RPMI7951 (cell line): ENCODE measurements around the gene CHEK1. TPM values are rescaled to one million over a fixed set of nuclear protein-coding genes. Genes with fewer than 3 reads are reported as not detected.
"Not testable (repeated sequence)": the region's sequence is repeated elsewhere in the genome, so short reads cannot be mapped to it uniquely, and the experiment has no call there.

ENCODE experiments used
- DNase-seq: peaks from one replicate; pipeline ENCODE4 v3.0.0-alpha.2; 2012; ENCODE audit warnings: low read depth
- total RNA-seq: library from RNA; depleted of rRNA; stranded (reverse); fragments of >200 nt; shearing (Covaris generic); gene quantifications from 2 replicates; pipeline ENCODE4 v1.2.3, GENCODE V29; 2014; rRNA removed

Gene CHEK1
- total RNA-seq, 1 experiment from 2014 or later = 82.9 TPM

DNA sequence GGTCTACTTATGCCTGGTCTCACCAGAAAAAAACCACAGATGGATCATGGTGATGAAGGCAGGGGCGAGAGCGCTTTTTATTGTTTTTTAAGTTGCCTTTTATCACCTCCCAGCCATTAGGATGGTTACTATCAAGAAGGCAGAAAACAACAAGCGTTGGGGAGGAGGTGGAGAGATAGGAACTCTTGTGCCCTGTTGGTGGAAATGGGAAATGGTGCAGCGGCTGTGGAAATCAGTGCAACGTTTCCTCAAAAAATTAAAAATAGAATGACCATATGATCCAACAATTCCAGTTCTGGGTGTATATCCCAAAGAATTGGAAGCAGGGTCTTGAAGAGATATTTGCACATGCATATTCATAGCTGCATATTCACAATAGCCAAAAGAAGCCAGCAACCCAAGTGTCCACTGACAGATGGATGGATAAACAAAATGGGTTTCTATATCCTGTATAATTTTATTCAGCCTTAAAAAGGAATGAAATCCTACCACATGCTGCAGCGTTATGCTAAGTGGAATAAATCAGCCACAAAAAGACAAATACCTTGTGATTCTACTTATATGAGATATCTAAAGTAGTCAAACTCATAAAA lies 76.2 kb downstream of the CHEK1 start:
- no peak for DNase-seq

GRCh38 chr11:125701858-125702621 lies 77.1 kb downstream of the CHEK1 start:
- DNase-seq = no peak

DNA sequence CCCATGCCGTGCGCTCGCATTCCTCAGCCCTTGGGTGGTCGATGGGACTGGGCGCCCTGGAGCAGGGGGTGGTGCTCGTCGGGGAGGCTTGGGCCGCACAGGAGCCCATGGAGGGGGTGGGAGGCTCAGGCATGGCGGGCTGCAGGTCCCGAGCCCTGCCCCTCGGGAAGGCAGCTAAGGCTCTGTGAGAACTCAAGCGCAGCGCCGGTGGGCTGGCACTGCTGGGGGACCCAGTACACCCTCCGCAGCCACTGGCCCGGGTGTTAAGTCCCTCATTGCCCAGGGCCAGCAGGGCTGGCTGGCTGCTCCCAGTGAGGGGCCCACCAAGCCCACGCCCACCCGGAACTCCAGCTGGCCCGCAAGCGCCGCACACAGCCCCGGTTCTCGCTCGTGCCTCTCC lies 79.7 kb downstream of the CHEK1 start:
- not testable (repeated sequence) for DNase-seq

- peak; percentile 85 for DNase-seq
Measured at GRCh38 chr11:125720781-125721180, 95.8 kb downstream of the CHEK1 start.

GRCh38 chr11:125724125-125724524 lies 99.2 kb downstream of the CHEK1 start:
- peak; percentile 36 for DNase-seq

Other genes with a start within 250 kb of the CHEK1 start
- gene FEZ1, start 128.9 kb upstream of the CHEK1 start, total RNA-seq = 59.4 and 61.4 TPM in 2 replicates
- 112 and 113 TPM in 2 replicates for gene EI24, start 55.7 kb upstream of the CHEK1 start, total RNA-seq
- gene STT3A, start 32.3 kb upstream of the CHEK1 start, total RNA-seq = 192 and 276 TPM in 2 replicates
- 0.59 TPM in 1 of 2 replicates, not detected in the other for gene ACRV1, start 55.7 kb downstream of the CHEK1 start, total RNA-seq
- not detected in 2 replicates for gene PATE1, start 121.1 kb downstream of the CHEK1 start, total RNA-seq
- 0.24 TPM in 1 of 2 replicates, not detected in the other for gene PATE2, start 153.7 kb downstream of the CHEK1 start, total RNA-seq
- gene PATE3, start 163.0 kb downstream of the CHEK1 start, total RNA-seq = not detected in 2 replicates
- gene PATE4, start 208.2 kb downstream of the CHEK1 start, total RNA-seq = not detected in 2 replicates